Endothelial cell (in vitro differentiated cells): Measurements from ENCODE around the gene SPEM3. TPM values are rescaled to one million over a fixed set of nuclear protein-coding genes. Genes with fewer than 3 reads are reported as not detected.

ENCODE experiments used
- DNase-seq: peaks from one replicate; pipeline ENCODE4 v3.0.0; 2021; ENCODE audit warnings: low spot score
- H3K27ac Mint-ChIP-seq: one replicate; pipeline ENCODE4 v1.8.0; 2021; ENCODE audit warnings: mixed read lengths, inconsistent platforms; ENCODE audit not compliant: unreplicated experiment
- H3K27me3 Mint-ChIP-seq: one replicate; pipeline ENCODE4 v1.8.0; 2021; ENCODE audit warnings: mild to moderate bottlenecking, moderate library complexity, mixed read lengths, inconsistent platforms; ENCODE audit not compliant: unreplicated experiment
- H3K36me3 Mint-ChIP-seq: one replicate; pipeline ENCODE4 v1.8.0; 2021; ENCODE audit warnings: mild to moderate bottlenecking, low read depth, mixed read lengths, inconsistent platforms; ENCODE audit not compliant: unreplicated experiment
- H3K4me1 Mint-ChIP-seq: one replicate; pipeline ENCODE4 v1.8.0; 2021; ENCODE audit warnings: mild to moderate bottlenecking, mixed read lengths, inconsistent platforms; ENCODE audit not compliant: unreplicated experiment
- H3K4me3 Mint-ChIP-seq: one replicate; pipeline ENCODE4 v1.8.0; 2021; ENCODE audit warnings: mild to moderate bottlenecking, mixed read lengths, inconsistent platforms; ENCODE audit not compliant: unreplicated experiment
- H3K9me3 Mint-ChIP-seq: one replicate; pipeline ENCODE4 v1.8.0; 2021; ENCODE audit warnings: mixed read lengths, inconsistent platforms; ENCODE audit not compliant: unreplicated experiment
- total RNA-seq: library from RNA; stranded (reverse); fragmentation: NEBNext Ultra II Directional; extraction: Animal tissue kit (Norgen Biotek cat#: 25700); gene quantifications from one replicate; pipeline ENCODE4 v1.2.1, GENCODE V29; 2021; ENCODE audit not compliant: unreplicated experiment
- TF ChIP-seq, protein P1 (sequence below): fragments of 200-600 bp; sonication (generic); IDR thresholded peaks from one replicate; pipeline ENCODE4 v1.5.0; 2021; ENCODE audit warnings: antibody characterized with exemption; ENCODE audit not compliant: unreplicated experiment

Gene SPEM3
- total RNA-seq, 1 donor from 2014 or later = not detected

DNA sequence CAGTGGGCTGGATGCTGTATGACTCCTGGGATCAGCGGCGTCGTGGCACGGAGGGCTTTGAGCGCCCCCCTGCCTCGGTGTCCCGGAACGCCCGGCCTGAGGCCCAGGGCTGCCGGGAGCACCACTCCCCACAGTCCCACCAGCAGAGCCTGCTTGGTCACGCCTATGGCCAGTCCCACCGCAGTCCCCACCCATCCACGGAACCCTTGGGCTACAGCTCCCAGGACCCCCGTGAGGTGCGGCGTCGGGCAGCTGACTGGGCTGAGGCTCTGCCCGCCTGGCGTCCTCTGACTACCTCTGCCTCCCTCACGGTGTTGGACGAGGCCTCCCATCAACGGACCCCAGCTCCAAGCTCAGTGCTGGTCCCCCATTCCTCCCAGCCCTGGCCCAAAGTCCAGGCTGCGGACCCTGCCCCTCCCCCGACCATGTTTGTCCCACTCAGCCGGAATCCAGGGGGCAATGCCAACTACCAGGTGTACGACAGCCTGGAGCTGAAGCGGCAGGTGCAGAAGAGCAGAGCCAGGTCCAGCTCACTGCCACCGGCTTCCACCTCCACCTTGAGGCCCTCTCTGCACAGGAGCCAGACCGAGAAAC is 1.7 kb upstream of the SPEM3 start:
- Mint-ChIP-seq H3K36me3 (no peaks in the 10 kb centered on the region), H3K27me3 (peaks cover 10% of the 10 kb centered on the region), H3K4me1 (no peaks in the 10 kb centered on the region), H3K27ac (no peak overlapping the region), H3K4me3 (no peak overlapping the region), H3K9me3 (no peaks in the 10 kb centered on the region)
- TF ChIP-seq, protein P1, sequence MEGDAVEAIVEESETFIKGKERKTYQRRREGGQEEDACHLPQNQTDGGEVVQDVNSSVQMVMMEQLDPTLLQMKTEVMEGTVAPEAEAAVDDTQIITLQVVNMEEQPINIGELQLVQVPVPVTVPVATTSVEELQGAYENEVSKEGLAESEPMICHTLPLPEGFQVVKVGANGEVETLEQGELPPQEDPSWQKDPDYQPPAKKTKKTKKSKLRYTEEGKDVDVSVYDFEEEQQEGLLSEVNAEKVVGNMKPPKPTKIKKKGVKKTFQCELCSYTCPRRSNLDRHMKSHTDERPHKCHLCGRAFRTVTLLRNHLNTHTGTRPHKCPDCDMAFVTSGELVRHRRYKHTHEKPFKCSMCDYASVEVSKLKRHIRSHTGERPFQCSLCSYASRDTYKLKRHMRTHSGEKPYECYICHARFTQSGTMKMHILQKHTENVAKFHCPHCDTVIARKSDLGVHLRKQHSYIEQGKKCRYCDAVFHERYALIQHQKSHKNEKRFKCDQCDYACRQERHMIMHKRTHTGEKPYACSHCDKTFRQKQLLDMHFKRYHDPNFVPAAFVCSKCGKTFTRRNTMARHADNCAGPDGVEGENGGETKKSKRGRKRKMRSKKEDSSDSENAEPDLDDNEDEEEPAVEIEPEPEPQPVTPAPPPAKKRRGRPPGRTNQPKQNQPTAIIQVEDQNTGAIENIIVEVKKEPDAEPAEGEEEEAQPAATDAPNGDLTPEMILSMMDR = no peak
- no peak for DNase-seq

DNA sequence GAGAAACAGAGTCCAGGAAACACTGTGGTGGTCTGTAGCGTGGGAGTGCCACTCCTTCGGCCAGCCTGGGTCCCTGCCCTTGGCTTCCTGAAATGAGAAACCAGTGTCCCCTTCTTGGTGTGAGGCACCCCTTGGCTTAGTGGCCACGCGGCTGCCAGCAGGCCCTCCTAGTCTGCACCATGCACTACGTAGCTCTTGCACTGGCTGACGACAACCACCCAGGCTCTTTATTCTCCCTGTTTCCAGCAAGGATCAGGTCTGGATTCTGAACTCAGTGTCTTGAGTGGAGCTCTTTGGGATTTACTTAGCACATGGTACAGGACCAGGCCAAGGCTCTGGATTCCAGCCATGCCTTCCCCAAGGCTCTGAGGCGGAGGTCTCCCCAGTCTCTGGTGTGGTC is 1.1 kb upstream of the SPEM3 start:
- H3K4me1 Mint-ChIP-seq = no peaks in the 10 kb centered on the region
- peaks cover 10% of the 10 kb centered on the region for H3K27me3 Mint-ChIP-seq
- DNase-seq = no peak
- H3K9me3 Mint-ChIP-seq = no peaks in the 10 kb centered on the region
- TF ChIP-seq, protein P1 = no peak
- H3K27ac Mint-ChIP-seq = no peak overlapping the region
- H3K36me3 Mint-ChIP-seq = no peaks in the 10 kb centered on the region
- H3K4me3 Mint-ChIP-seq = no peak overlapping the region

DNA sequence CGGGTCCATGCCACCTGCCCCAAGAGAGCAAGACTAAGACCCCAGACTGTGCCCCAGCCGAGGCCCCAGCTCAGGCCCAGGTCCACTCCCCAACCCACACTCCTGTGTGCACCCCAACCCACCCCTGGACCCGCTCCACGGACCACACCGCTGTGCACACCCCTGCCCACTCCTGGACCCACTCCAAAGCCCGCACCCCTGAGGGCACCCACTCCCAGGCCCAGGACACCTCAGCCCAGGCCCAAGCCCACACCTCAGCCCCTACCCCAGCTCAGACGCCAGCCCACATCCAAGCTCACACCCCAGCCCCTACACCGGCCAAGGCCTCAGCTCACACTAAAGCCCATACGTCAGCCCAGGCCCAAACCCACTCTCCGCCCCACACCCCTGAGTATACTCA is 1.1 kb downstream of the SPEM3 start:
- Mint-ChIP-seq H3K4me3 (no peak overlapping the region), H3K9me3 (no peaks in the 10 kb centered on the region), H3K36me3 (no peaks in the 10 kb centered on the region), H3K27ac (no peak overlapping the region), H3K4me1 (no peaks in the 10 kb centered on the region), H3K27me3 (peaks cover 7% of the 10 kb centered on the region)
- DNase-seq = no peak
- TF ChIP-seq, protein P1 = no peak

DNA sequence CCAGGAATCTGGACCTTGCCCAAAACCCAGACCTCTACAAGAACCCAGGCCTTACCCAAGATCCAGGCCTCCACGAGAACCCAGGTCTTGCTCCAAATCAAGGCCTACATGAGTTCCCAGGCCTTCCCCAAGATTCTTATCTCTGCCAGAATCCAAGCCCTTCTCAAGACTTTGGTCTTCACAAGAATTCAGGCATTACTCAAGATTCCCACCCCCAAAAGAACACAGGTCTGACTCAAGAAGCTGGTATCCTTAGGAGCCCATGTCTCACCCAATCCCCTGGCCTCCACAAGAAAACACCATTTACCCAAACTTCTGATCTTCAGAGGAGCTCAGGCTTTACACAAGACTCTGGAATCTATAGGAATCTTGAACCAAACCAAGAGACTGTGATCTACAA is 2.6 kb downstream of the SPEM3 start:
- H3K27ac Mint-ChIP-seq = peak overlapping the region; percentile 45
- H3K36me3 Mint-ChIP-seq = no peaks in the 10 kb centered on the region
- peaks cover 5% of the 10 kb centered on the region for H3K27me3 Mint-ChIP-seq
- no peak overlapping the region for H3K4me3 Mint-ChIP-seq
- no peaks in the 10 kb centered on the region for H3K9me3 Mint-ChIP-seq
- TF ChIP-seq, protein P1 = no peak
- peaks cover 8% of the 10 kb centered on the region for H3K4me1 Mint-ChIP-seq
- no peak for DNase-seq

DNA sequence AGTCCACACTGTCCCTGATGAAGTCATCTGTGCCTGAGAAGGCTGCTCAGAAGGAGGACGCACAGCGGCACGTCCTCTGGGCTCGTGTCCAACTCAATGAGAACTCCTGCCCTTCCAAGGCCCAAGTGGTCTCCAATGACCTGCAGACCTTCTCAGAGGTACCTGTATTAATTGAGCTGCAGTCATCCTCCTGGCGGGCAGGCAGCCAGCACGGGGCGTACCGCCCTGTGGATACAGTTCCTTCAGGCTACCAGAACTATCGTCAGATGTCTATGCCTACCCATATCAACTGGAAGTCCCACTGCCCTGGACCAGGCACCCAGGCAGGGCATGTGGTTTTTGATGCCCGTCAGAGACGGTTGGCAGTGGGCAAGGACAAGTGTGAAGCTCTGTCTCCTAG is 3.6 kb downstream of the SPEM3 start:
- Mint-ChIP-seq H3K27me3 (peaks cover 6% of the 10 kb centered on the region), H3K27ac (no peak overlapping the region), H3K9me3 (no peaks in the 10 kb centered on the region), H3K36me3 (no peaks in the 10 kb centered on the region), H3K4me1 (peaks cover 8% of the 10 kb centered on the region), H3K4me3 (no peak overlapping the region)
- TF ChIP-seq, protein P1 = no peak
- DNase-seq = no peak
